ENCODE data around the gene PDE4C.
A peak's percentile ranks its signal among the peaks of the same experiment; 100 is the strongest.
"Not testable (repeated sequence)": the region's sequence is repeated elsewhere in the genome, so short reads cannot be mapped to it uniquely, and the experiment has no call there.

Gene PDE4C

DNA sequence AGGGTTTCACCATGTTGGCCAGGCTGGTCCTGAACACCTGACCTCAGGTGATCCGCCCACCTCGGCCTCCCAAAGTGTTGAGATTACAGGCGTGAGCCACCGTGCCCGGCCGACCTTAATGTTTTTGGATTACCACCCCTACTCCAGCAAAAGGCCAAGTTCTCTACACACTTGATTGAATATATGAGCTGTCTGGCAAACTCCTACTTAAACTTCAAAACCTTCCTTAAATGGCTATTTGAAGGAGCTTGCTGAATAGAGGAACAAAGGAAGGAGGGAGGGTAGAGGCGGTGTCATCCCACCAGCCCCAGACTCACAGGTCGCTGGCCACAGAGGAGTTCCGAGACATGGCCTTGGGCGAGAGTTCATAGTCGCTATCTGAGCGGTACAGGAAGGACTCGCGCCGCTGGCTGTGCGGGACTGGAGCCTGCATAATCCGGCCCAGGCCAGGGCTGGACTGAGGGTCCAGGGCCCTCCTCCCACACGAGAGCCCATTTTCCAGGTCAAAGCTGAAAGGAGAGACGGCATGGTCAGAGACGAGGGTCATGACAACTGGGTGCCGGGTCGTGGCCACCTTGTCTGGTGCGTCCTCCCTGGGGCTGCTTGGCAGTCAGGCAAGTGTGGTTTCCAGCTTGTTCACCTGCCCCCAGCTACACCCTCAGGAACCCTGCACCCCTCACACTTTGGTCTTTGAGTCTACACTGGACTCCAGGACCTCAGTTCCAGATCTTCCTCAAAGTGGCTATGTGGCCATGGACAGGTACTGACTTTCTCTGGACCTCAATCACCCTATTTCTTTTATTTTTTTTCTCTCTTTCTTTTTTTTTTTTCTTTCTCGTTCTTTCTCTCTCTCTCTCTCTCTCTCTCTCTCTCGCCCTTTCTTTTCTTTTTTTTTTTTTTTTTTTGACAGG is 4.2 kb downstream of the PDE4C start:
- no peak for DNase-seq

DNA sequence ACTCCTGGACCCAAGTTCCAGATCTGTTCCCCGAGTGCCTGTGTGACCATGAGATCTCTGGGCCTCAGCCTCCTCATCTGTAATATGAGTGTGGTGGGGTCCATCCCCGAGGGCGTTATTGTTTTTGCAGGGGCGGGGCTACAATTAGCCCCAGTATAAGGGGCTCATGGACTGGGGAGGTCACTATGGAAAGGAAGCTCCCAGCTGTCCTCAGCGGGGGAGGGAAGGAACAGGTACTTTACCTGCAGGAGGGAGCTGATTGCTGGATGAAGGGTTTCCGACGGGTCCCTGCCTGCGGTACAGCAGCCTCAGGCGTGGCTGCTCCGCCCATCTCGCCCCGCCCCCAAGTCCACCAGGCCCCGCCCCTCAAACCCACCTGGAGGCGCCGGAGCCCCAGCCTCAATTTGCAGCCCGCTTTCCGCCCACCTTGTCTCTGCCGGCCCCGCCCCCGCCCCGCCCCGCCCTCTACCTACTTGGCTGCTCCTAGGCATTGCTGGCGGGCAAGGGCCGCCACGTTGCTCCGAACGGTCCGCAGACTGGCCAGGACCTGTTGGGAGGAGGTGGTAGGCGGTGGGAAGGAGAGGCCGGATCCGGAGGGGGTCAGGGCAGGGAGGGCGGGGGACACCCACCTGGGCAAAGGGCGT is 5.5 kb downstream of the PDE4C start:
- DNase-seq, result no peak

DNA sequence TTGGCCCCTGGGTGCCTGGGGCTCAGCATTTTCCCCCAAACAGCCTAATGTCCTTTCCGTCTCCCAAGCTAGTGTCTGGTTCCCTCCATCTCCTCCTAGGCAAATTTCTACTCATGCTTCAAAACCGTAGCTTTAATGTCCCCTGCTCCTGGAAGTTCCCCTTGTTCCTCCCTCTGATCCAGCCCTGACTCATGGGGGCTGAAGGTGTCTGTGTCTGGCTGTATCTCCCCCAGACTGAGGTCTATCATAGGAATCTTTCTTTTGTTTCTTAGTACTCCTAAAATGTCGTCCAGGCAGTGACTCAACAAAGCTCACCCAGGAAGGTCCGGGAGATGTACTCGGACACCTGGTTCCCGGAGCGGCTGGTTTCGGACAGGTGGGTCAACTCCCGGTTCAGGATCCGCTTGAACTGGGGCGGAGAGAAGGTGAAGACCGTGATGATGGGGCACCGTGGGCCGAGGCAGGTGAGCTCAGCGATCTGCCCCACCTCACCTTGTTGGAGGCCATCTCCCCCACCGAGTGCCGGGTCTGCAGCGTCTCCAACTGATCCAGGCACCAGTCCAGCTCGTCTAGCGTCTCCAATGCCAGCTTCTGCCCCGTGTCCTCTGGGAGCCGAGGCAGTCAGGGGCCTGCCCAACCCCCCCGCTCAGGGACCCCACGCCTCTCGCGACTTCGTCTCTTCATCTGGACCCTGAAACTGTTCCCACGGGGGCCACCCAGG is 6.2 kb downstream of the PDE4C start:
- DNase-seq, result no peak

DNA sequence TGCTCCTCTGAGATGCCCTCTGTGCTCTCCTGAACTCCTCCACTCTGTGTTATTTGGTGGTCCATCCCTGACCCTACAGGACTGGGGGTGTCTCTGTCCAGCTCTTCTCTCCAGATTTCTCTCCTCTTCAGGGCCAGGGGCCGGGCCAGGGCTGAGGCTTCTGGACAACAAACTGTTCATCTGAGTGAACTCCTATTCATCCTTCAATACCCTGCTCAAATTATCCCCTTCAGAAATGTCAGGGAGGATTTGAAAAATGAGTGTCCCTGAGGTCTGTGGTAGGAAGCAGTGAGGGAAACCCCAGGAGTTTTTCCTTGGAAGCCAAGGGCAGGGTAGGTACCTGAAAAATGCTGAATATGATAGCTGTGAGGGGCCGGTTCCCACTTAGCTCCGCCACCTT is 7.6 kb downstream of the PDE4C start:
- no peak for DNase-seq

DNA sequence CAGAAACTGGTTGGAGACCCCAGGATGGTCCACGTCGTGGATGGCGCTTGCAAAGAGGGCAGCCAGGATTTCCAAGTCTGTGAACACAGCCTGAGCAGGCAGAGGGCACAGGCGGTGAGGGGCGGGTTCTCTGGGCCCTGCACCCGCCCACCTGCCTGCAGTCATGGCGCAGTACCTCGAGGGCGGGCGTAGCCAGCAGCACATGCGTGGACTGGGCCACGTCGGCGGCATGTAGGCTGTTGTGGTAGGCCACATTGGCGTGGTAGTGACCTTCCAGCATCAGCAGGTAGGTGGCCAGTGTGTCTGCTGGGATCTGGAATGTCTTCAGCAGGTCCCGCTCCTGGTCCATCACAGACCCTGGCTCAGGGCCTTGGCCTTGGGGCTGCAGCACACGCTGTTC is 8.1 kb downstream of the PDE4C start:
- DNase-seq, result no peak

DNA sequence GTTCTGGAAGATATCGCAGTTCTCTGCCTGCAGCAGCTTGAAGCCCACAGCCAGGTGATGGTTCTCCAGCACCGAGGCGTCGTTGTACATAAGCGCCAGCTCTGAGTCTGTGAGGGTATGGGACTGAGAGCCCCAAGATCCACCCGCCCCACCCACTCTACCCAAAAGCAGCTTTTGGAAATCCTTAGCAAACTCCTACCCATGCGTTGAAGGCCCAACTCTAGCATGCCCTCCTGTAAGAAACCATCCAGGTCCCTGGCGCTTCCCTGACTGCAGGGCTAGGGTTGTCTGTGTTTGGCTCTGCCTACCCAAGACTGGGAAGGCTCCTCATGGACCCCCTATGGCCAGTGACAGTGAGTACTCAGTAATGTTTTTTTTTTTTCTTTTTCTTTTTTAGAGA is 9.4 kb downstream of the PDE4C start:
- DNase-seq, result no peak

DNA sequence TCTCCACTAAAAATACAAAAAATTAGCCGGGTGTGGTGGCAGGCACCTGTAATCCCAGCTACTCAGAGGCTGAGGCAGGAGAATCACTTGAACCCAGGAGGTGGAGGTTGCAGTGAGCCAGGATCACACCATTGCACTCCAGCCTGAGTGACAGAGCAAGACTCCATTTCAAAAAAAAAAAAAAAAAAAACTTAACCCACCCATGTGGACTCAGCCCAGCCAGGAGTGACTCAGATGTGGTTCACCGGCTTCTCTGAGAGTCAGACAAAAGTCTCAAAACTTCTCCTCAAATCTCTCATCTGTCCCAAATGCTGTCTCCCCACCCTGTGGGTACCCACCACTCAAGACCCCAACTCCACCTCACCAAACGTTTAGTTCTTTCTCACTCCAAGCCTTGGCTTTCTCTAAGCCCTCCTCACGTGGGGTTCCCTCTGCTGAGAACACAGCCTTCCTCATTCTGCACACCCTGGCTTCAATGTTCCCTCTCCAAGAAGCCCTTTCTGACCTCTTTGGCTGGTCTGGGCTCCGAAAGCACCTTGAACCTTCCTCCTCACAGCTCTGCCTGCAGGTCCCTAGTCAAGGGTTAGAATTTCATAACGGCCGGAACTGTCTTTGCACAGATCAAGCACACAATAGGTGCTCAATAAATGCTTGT is 11.3 kb downstream of the PDE4C start:
- DNase-seq, result no peak

DNA sequence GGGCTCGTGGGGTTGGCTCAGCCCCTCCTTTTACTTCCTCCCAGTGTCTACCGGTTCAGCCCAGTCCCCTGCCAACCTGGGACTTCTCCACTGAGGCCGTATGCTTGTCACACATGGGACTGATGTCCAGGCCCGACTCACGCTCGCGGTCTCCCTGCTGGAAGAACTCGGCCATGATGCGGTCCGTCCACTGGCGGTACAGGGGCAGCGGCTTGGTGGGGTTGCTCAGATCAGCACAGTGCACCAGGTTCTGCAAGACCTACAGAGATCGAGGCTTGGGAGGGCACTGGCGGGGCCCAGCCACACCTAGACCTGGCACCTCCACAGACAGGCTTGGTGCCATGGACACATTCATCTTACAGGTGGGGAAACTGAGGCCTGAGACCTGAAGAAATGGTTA is 14.6 kb downstream of the PDE4C start:
- DNase-seq, result no peak

DNA sequence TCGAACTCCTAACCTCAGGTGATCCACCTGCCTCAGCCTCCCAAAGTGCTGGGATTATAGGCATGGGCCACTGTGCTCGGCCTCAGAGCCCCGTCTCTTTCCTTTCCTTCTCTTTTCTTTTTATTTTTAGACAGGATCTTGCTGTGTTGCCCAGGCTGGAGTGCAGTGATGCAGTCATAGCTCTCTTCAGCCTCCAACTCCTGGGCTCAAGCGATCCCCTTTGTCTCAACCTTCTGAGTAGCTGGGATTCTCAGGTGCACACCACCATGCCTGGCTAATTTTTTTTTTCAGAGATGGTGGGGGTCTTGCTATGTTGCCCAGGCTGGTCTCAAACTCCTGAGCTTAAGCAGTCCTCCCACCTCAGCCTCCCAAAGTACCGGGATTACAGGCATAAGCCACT is 16.3 kb downstream of the PDE4C start:
- not testable (repeated sequence) for DNase-seq

DNA sequence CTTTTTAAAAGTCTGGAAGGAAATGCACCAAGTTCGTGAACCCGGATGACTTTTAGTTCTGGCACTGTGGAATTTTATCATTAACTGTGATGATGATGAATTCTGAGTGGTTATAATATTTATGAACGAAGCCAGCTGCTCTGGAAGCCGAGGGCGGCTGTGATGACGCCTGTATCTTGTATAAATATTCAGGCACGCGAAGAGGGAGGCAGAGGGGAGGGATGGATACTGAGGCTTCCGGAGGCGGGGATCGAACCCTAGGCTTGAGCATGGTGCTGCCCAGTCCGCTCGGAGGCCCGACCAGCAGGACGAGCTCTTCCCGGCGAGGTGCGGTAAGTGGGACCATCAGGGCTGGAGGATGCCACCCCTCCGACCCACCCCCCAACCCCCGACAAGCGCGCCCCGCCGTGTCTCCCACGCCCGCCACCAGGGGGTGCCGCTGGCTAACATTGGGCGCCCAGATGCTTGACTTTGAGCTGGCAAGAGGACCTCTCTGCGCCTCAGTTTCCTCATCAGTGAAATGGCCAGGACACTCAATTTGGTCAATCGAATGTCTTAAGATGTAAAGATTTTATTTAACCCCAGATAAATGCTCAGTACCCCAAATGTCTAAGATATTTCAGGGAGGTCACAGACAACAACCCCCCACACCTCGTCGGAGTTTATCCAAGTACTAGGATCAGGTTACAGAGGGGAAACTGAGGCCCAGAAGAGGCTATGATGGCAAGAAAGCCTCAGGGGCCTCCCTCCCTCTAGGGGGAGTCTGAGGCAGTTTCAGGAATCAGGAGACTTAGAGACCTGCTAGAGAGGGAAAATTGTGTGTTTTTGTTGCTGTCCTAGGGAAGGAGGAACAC is 17.9 kb downstream of the PDE4C start:
- DNase-seq, result no peak

DNA sequence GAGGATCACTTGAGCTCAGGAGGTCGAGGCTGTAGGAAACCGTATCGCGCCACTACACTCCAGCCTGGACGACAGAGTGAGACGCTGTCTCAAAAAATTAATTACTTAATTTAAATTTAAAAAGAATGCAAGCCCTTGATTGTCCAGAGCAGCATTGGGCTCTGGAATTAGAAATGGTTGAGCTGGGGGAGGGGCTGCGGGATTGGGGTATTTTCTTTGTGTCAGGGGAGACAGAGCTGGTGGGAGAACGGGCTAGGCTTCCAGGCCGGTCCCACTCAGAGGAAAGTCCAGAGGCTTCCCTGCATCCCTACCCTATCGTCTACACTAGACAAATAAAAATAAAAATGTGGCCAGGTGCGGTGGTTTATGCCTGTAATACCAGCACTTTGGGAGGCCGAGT is 20.2 kb downstream of the PDE4C start:
- DNase-seq, result no peak

DNA sequence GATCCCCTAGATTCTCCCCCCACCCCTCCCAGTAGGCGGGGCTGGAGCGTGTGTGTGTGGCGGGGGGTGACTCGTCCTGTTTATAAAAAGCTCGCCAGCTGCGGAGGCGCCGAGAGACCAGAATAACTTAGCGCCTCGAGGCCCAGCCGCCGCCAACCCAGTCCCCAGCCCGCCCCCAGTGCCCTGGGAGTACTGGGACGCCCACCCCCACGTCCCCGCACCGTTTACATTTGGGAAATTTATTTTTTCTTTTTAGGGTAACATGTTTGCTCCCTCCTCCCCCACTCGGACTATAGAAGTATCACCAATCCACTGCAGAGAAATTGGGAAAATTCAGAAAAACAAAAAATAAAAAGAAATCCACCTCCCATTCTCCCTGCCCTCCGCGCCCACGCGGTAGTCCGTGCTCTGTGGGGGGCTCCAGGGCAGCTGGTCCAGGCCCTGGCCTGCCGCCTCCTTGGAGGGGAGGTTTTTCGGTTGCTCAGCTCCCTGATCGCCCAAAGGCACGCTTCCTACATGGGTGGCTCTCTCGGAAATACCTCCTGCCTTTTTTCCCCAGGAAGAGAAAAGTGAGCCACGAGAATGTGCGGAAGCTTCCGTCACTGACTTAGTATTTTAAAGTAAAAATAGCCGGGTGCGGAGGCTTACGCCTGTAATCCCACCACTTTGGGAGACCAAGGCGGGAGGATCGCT is 20.9 kb downstream of the PDE4C start:
- DNase-seq, result no peak

DNA sequence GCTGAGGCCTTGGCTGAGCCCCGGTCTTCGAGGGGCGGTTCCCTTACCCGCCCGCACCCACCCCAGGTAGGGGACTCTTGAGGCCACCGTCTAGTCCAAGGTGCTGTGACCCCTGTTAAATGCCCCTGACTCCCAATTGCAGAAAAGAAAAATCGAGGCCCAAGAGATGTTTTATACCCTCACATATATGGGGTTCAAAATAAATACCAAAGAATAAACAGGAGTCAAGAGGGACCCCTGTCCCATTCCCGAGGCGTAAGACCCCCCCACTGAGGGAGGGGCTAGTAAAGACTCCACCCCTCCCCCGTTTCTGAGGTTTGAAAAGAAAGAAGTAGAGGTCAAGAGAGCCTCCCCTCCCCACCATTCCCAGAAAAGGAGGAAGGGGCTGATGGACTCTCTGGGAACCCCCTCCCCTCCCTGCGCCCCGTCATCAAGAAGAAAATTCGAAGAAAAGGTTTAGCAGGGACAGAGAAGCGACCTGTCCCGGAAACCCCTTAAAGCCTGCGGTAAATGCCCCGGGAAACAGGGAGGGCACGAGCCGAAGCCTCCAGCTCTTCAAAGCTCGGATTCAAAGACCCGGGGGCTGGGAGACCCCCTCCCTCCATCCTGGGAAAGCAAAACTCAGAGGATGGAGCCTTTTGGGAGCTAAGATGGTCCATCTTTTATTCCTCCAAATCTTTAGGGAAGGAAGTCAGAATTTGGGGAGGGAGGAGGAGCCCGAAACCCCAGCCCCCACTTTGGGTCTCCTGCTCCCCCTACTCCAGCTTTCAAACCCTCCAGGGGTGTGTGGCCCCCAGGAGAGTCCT is 21.6 kb downstream of the PDE4C start:
- DNase-seq, result no peak

DNA sequence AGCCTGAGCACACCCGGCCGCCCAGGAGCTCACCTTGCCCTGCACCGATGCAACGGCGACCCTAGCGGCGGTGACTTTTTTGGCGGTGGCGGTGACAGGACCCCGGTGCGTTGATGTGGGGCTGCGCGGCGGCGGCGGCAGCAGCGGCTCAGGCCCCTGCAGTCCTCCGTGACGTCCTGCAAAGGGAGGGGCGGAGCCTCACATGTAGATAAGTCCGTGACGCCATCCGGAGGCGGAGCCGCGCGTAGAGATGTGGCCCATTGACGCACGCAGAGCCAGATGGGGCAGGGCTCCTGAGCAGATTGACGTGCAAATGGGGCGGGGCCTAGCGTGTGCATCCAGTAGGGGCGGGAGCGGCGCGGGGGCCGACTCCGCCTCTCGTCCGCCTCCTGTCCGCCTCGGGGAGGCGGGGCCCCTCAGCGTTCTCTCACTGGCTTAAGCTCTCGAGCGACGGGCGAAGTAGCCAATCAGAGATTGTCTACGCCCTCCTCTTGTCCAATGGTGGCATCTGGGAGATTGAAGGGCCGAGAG is 22.3 kb downstream of the PDE4C start, which contains the start of gene RAB3A:
TSS of gene RAB3A (minus strand) at position 180 of the 531 bp plus-strand sequence. CDS start 1,302 bp downstream, outside the sequence.
- DNase-seq, result peak; percentile 98

DNA sequence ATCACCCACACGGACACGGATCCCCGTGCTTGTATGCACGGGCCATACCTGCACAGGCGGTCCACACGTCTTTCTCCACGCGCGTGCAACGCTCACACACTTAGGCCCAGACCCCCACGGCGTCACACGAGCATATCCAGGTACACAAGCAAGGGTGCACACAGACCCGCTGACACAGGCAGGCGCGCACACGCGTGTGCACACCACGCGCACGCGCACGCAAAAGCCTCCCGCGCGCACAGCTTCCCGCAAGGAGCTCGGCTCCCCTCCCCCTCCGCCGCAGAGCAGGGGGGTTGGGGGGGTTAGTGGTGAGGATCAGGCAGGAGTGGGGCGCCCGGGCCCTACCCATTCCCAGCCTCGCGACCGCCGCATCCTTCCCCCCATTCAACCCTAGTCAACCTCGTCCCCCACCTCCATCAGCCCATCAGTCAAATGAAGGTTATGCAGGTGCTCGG is 22.8 kb downstream of the PDE4C start:
- DNase-seq, result no peak

DNA sequence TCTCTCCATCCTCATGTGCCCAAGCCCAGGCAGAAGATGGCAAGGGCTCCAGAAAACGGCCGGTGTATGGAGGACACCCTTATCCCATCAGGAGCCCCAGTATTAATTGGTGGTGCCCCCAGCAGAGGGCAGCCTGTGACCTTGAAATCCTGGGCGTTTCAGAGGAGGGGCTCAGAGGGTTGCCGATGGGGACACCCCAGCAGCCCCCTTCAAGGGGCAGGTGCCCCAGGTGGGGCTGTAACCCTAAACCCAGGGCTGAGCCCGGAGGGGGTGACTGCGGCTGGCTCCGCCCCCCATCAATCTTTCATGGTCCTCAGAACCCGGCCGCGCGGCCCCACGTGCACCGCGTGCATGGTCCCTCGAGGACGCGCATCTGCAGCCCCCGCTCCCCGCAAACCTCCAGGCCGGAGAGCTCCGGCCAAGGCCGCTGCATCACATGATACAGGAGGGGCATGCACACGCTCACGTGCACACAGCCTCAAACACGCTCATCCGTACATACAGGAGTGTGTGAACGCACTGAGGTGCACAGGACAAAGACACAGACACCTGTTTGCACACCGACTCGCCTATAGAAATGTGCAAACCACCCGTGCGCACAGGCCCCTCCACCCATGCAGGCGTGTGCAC is 23.3 kb downstream of the PDE4C start:
- no peak for DNase-seq

DNA sequence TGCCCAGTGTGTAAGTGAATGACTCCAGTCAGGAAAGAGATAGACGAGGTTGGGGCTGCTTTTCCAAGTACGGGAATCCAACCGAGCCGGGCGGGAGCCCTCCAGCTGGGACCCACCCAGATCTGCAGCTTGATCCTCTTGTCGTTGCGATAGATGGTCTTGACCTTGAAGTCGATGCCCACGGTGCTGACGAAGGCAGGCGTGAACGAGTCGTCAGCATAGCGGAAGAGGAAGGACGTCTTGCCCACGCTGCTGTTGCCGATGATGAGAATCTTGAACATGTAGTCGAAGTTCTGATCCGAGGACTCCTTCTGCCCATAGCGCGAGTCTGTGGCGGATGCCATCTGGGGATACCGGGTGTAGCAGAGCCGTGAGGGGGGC is 23.9 kb downstream of the PDE4C start:
- DNase-seq, result no peak

DNA sequence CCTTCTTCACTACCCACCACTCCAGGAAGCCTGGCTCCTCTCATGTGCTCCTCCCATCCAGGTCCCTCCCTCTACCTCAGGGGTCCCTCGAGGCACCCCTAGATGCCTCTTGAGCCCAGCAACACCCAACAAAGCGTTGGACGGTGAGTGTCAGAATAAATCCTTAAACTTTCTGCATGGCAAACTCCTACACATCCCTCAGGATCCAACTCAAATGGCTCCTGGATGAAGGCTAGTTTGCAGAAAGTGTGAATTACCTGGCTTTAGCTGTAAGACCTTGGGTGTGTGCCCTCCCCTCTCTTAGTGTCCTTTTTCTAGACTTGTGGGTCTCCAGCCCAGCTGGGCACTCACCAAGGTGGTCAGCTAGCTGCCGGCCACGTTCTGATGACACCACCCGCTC is 27.9 kb downstream of the PDE4C start:
- no peak for DNase-seq

DNA sequence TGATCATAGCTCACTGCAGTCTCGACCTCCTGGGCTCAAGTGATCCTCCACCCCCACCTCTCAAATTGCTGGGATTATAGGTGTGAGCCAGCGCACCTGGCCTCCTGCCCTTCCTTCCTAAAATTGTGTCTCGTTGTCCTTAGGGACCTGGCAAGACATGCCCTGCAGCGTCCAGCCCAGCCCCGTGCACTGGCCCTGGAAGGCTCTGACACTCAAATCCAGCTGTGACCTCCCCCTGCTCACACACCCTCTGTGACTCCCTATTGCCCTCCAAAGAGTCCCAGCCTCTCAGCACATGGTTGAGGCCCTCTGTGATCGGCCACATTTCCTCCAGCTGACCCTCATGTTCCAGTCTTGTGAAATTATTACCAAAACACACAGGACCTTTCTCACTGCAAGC is 28.3 kb downstream of the PDE4C start:
- no peak for DNase-seq

DNA sequence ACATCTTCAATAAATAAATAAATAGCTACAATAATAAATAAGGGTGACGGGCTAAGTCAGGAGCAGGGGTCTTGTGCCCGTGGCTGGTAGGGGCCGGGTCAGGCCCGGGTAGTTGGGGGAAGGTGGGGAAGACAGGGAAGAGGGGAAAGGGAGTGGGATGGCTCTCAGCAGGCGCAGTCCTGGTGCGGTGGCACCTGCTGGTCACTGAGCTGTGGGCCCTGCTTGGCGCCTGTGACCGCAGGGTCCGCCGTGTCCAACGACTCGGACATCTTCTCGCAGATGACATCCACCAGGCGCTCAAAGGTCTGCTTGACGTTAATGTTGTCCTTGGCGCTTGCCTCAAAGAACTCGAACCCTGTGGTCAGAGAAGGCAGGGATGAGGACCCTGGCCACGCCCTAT is 28.9 kb downstream of the PDE4C start:
- no peak for DNase-seq
